ENCODE data around the gene CCNT2.
"Not testable (repeated sequence)": the region's sequence is repeated elsewhere in the genome, so short reads cannot be mapped to it uniquely, and the experiment has no call there.

CCNT2 gene

DNA sequence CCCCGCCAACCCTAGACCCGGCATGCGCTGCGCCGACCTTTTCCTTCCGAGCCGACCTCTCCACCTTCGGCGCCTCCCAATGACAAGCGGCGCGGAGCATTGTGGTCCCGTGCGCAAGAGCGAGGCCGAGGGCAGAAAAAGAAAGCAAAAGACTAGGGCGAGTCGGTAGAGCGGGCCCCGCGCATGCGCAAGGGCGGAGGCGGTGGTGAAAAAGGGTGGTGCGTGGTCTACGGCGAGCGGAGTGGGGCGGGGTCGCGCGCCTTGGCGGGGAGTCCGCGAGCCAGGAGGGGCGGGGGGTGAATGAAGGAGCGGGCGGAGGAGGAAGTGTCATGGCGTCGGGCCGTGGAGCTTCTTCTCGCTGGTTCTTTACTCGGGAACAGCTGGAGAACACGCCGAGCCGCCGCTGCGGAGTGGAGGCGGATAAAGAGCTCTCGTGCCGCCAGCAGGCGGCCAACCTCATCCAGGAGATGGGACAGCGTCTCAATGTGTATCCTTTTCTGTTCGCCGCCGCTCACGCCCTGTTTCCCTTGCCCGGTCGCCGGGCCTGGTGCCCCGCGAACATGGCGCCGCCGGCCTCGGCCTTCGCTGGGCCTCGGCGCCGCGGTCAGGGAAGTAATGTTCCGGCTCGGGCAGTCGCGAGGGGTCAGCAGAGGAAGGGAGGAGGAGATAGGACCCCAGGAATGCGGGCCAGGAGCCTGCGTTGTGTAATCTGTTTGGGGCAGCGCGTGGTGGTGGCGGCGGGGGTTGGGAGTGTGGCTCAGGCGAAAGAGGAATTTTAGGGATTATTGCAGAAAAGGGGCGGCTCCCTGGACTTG is at the start of gene CCNT2:
Gene CCNT2, plus strand, starts transcription at position 297 of the 815 bp plus-strand sequence. Its CDS starts 33 bp downstream, at position 330.
- peak; percentile 99 for DNase-seq (ENCODE audit: low spot score)

DNA sequence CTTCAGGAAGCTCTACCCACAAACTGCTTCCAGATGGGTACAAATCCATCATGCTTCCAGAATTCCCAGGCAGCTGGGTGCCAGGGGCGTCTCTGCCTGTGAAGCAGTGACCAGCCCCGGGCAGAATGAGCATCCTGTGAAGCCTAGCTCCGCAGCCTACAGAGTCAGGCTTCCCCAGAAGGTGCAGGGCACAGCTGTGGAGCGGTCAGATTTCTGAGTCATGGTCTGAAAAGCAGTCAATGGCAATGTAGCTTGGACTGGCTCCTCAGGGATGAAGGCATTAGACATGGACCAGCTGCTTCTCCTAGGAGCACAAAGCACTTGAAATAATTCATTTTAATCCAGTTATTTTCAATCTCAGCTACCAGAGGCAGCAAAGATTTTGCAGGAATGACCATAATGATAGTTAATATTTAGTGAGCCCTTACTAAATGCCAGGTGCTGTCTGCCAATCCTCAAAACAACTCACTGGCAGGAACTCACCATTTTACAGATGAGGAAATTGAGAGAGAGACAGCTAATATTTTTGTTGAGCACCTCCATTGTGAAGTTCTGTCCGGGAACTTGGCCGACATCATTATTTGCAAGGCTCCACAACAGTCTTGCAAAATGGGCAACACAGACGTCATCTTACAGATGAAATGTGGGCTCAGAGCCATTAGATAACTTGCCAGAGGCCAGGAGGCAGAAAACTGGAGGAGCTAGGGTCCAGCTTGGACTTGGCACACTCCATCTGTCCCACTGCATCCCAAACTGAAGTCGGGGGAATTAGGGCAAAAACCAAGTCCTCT is 48.5 kb upstream of the CCNT2 start:
- no peak for DNase-seq (ENCODE audit: low spot score)

DNA sequence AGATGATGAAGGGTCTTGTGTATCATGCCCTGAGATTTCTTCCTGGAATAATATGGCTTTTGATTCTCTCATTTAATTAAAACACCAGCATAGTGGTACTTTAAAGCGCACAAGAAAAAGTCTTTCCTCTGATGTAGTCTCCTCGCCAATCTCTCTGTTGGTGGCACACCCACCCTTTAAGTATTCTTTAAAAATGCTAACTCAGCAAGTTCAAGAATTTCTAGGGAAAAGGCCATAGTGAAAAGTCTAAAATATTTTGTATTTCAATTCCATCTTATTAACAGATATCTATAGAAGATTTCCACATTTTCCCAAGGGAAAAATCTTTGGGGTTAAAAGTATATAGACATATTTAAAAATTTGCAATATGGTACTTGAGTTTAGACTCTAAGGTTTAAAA is 45.5 kb upstream of the CCNT2 start:
- no peak for DNase-seq (ENCODE audit: low spot score)

DNA sequence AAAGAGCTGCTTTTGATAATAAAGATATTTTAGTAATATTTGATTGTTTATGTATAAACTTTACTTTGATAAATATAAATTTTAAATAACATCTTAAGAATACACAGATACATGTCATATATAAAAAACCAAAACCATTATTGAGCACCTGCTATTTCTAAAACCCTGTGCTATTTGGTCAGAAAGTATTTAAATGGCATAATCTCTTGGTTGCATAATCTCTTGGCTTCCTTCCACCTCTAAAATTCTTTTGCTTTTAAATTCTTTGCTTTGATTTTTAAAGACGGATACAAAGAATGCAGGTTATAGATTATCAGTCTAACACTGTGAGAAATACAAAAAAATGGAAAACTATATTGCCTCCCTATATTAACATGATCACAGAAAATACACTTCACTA is 43.3 kb upstream of the CCNT2 start:
- DNase-seq (ENCODE audit: low spot score), result no peak

DNA sequence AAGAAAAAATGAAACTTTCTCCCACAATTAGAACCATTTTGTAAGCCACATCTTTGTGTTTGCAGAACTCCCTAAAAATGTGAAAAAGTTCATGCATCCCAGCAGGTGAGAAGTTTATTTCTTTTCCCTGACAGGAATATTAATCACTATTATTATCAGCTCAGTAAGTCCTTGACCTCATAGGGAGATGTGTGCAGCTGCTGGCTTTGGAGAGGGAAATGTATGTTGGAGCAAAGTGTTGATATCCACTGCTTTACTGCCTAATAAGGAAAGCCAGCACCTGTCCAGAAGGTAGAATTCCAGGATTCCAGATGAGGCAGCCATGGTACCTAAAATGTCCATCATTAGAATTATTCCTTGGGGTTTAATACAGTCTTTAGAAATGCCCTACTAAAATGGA is 35.8 kb upstream of the CCNT2 start:
- DNase-seq (ENCODE audit: low spot score), result no peak

DNA sequence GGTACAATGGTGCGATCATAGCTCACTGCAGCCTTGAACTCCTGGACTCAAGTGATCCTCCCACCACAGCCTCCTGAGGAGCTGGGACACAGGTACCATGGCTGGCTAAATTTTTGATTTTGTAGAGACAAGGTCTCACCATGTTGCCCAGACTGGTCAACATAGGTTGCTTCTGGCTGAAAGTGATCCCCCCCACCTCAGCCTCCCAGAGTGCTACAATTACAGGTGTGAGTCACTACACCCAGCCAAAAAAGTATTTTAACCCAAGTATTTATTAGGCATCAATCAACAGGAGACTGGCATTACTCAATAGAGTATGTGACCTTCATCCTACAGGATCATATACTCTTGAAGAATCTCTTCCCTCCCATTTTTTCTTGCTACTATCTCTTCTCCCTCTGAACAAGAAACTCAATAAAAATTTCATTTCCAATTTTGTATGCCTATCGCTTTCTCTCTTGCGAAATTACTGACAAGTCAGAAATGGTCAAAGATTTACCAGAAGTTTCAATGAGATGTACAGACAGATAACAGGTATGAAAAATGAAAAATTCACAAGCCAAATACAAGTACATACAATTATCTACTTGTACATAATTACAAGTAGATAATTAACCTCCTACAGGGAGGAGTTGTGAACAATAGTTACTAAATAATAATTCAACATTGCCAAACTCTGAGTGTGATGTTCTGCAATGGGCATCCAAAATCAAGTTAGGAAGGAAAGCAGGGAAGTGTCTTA is 34.9 kb upstream of the CCNT2 start:
- no peak for DNase-seq (ENCODE audit: low spot score)

DNA sequence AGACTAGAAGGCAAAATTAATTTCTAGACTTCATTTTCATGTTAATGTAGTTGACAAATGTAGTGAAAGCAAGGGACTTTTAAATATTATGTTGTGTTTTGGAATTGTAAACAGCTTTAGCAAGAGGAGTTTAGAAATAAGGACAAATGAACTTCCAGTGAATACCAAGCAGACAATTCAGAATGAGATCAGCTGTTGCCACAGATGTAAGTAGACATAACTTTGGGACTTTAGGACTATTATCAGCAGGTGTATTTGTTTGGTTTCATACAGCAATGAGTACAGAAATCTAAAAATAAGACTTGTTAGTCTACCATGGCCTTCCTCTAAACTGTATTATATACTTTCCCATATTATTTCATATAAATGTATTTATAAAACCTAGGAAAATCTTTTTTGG is 34.2 kb upstream of the CCNT2 start:
- no peak for DNase-seq (ENCODE audit: low spot score)

DNA sequence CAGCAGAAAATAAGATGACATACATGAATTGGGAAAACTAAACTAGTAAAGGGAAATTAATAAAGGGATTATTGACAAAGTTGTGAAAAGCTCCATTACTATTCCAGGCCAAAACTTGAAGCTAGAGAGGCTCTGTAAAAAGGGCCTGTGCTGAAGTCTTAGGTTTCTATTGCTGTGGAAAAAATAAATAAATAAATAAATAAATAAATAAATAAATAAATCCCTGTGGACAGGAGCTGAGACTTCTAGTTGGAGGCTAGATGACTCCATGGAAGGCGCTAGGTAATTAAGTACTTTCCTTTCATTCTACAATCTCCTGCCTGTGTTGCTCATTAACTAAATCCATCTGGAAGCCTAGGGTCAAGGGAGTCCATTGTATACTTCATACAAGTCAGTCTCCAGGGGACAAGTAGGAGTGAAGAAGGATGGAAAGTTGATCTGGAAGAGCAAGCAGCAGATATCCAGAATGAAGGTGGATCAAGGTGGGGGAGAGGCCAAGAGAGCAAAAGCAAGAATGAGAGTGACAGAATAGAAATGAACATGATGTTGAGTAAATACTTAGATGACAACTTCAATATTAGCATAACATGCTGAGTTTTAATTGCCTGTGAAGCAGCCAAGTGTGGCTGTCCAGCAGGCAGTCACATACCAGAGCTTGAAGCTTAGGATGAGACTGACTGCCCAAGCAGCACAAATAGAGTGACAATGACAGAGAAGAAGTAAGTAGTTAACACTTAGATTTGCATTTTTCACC is 26.2 kb upstream of the CCNT2 start:
- DNase-seq (ENCODE audit: low spot score), result no peak

DNA sequence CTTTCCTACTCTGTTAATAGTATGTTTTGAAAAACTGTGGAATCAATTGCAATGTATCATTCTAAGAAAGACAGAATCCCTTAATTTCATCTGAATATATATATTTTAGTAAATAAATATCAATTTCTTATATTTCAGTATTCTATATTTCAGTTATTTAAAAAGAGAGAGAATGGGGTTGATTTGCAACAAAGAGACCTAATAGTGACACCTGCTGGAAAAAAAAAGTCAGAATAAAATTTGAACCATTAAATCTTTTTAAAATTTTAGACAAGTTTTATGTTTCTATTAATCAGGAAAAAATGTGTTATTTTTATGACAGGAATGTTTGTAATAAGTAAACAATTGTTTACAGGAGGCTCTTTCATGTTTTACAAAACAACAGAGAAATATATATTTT is 20.7 kb upstream of the CCNT2 start:
- DNase-seq (ENCODE audit: low spot score), result peak; percentile 31

DNA sequence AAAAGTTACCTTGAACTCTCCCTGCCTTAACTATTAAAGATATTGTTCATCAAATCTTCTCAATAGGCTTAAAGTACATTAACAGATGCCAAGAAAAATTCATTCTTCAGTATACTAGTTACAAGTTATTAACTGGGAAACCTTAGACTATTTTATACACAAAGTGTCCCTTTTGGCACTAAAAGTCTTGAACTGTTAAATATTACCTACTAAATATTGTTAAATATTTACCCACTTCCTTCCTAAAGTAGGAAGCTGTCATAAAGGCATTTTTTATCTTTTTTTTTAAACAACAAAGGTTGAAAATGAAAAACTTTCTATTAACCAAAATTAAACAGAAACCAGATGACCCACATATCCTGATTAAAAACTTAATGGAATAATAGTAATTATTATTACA is 19.4 kb upstream of the CCNT2 start:
- no peak for DNase-seq (ENCODE audit: low spot score)

DNA sequence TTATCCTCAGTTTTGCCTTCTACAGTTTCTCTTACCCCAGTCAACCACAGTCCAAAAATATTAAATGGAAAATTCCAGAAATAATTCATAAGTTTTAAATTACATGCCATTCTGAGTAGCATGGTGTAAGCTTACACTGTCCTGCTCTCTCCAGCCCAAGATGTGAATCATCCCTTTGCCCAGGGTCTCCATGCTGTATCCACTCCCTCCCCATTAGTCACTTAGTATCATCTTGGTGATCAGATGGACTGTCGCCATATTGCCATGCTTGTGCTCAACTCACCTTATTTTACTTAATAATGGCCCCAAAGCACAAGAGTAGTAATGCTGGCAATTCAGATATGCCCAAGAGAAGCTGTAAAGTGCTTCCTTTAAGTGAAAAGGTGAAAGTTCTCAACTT is 18.5 kb upstream of the CCNT2 start:
- DNase-seq (ENCODE audit: low spot score), result no peak

DNA sequence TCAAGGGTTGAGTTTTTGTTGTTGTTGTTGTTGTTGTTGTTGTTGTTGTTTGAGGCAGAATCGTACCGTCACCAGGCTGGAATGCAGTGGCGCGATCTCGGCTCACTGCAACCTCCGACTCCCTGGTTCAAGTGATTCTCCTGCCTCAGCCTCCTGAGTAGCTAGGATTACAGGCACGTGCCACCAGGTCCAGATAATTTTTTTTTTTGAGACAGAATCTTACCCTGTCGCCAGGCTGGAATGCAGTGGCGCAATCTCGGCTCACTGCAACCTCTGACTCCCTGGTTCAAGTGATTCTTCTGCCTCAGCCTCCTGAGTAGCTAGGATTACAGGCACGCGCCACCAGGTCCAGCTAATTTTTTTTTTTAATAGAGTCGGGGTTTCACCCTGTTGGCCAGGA is 14.9 kb upstream of the CCNT2 start:
- not testable (repeated sequence) for DNase-seq (ENCODE audit: low spot score)

DNA sequence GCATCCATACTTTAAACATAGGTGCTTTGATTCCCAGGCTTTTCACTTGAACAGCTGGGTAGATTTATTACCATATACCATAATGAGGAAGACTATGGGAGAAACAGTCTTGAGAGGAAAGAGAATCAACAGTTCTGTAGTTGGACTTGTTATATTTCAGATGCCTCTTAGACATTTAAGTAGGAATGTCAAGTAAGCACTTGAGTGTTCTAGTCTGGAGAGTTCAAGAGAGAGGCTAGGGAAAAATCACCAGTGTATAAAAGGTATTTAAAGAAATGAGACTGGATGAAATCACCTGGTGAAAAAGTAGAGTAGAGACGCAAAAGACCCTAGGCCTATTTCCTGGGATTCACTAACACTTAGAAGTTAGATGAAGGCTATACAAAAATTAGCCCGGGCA is 13.5 kb upstream of the CCNT2 start:
- no peak for DNase-seq (ENCODE audit: low spot score)

DNA sequence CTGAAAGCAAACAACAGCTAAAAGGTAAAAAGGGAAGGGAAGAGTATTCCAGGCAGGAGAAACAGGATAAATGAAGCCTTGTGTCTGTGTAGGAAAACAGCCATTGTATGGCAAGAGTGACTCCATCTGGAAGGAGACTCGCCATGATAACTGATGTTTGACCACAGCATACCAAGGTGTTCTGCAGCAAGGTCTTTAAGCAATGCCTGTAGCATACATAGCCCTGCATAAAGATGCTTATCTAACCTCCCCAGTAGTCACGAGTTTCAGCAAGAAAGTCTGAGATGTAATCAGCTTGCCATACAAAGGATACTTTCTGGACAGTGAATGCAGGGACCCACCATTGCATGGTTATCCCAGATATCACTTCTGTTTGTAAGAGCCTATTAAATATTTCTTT is 11.9 kb upstream of the CCNT2 start:
- no peak for DNase-seq (ENCODE audit: low spot score)

DNA sequence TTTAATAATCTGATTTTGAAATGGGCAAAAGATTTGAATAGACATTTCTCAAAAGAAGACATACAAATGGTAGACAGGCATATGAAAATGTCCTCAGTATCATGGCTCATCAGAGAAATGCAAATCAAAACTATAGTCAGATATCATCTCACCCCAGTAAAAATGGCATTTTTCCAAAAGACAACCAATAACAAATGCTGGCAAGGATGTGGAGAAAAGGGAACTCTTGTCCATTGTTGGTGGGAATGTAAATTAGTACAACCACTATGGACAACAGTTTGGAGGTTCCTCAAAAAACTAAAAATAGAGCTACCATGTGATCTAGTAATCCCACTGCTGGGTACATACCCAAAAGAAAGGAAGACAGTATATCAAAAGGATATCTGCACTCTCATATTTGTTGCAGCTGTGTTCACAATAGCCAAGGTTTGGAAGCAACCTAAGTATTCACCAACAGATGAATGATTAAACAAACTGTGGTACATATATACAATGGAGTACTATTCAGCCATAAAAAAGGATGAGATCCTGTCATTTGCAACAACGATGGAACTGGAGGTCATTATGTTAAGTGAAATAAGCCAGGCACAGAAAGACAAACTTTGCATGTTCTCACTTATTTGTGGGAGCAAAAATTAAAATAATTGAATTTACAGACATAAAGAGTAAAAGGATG is 11.0 kb upstream of the CCNT2 start:
- DNase-seq (ENCODE audit: low spot score), result not testable (repeated sequence)

DNA sequence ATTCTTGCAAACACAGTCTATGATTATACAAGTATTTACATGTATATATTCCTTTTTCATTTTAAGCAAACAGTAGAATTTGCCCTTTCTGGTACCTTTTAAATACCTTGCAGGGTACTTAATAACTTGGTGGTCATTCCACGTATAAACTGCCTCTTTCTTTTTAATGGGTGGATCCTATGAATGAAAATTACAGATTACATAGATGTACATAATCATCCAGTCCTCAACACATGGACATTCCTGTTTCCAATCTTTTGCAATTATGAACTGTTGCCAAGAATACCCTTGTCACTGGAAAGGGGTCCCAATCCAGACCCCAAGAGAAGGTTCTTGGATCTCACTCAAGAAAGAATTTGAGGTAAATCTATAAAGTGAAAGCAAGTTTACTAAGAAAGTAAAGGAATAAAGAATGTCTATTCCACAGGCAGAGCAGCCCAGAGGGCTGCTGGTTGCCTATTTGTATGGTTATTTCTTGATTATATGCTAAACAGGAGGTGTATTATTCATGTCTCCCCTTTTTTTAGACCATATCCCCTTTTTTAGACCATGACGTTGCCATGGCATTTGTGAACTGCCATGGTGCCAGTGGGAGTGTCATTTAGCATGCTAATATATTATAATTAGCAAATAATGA is 7.7 kb upstream of the CCNT2 start:
- no peak for DNase-seq (ENCODE audit: low spot score)

DNA sequence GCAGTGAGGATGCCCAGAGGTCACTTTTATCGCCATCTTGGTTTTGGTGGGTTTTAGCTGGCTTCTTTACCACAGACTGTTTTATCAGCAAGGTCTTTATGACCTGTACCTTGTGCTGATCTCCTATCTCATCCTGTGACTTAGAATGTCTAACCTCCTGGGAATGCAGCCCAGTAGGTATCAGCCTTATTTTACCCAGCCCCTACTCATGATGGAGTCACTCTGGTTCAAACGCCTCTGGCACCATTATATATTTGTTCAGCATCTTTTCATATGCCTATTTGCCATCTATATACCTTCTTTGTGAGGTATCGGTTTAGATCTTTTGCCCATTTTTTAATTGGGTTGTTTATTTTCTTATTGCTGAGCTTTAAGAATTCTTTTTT is 7.2 kb upstream of the CCNT2 start:
- no peak for DNase-seq (ENCODE audit: low spot score)

DNA sequence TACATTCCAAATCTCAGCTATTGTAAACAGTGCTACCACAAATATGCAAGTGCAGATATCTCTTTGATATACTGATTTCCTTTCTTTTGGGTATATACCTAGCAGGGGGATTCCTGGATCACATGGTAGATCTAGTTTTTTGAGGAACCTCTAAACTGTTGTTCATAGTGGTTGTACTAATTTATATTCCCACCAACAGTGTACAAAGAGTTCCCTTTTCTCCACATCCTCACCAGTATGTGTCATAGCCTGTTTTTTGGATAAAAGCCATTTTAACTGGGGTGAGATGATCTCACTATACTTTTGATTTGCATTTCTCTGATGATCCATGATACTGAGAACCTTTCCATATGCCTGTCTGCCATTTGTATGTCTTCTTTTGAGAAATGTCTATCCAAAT is 6.3 kb upstream of the CCNT2 start:
- DNase-seq (ENCODE audit: low spot score), result no peak

DNA sequence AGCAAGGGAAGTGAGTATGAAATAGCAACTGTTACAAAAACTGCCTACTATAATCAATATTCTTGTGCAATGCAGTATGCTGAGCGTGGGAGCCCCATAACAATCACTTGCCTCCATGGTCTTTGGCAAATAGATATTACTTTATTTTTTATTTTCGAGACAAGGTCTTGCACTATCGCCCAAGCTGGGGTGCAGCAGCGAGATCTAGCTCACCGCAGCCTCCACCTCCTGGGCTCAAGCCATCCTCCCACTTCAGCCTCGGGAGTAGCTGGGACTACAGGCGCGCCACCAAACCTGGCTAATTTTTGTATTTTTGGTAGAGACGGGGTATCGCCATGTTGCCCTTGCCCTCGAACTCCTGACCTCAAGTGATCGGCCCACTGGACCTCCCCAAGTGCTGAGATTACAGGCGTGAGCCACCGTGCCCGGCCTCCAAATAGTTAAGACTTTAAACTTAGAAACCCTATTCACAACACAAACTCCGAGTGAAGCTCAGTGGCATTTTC is 1.2 kb upstream of the CCNT2 start:
- peak; percentile 30 for DNase-seq (ENCODE audit: low spot score)

DNA sequence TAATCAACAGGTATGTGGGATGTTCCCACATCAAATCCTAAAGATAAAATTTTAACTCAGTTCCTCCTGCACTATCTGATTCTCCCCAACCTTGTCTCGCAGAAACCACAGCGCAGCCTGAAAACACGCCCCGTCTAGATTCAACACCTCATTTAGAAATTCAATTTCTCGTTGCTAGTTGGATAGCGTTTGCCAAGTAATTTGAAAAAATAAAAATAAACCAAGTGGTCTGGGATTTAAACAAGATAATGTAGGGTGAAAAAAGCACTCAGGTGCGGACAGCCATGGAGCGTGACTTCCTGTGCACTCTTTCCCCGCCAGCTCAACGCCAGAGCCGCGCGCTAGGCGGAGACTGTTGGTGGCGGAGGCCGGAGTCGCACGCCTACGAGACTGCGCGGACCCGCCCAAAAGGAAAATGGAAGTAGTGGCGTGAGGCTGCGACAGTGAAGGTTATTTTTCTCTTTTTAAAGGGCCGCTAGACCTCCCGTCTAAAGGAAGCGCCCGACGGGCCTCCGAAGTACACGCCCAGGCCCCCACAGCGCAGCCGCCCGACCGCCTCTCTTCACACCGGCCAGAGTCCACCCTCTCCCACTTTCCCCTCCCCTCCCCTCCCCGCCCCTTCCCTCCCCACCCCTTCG is 615 bp upstream of the CCNT2 start:
- peak; percentile 95 for DNase-seq (ENCODE audit: low spot score)

Data from NAMALWA (cell line).